AG09309 (cell line): ENCODE measurements around the gene PEX6.
"Not testable (repeated sequence)": the region's sequence is repeated elsewhere in the genome, so short reads cannot be mapped to it uniquely, and the experiment has no call there.

Experiments used
- DNase-seq: peaks from one replicate; pipeline ENCODE4 v3.0.0-alpha.2; 2010; ENCODE audit warnings: low read depth
- H3K4me3 ChIP-seq: 2 replicates; pipeline ENCODE4 v1.5.1; 2011; ENCODE audit warnings: mild to moderate bottlenecking, low read depth, low read length, moderate library complexity; ENCODE audit not compliant: control insufficient read depth
- TF ChIP-seq, protein P1 (sequence below): IDR thresholded peaks from 2 replicates; pipeline ENCODE4 v1.5.1; 2011; ENCODE audit warnings: mild to moderate bottlenecking, low read depth, low read length, inconsistent platforms; ENCODE audit not compliant: insufficient read depth, control insufficient read depth; ENCODE audit errors: missing control alignments

Gene PEX6

DNA sequence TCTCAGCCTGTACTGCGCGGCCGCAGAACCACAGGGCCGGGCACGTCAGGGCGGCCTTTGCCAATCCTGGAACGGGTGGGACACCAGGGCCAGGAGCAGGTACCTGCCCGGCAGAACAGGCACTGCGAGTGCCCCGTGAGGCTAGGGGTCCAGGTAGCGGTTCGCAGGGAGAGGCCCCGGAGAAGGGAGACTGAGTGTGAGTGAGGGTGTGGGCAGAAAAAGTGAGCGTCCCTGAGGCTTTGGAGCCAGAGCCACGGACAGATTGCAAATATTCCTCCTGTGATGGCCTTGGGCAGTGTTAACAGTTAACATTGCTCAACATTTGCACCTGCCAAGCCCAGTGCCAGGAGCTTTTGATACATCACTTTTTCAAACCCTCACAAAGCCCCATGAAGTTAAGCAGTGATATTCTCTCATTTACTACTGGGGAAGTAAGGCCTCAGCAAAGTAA lies 17.9 kb downstream of the PEX6 start:
- TF ChIP-seq, protein P1, sequence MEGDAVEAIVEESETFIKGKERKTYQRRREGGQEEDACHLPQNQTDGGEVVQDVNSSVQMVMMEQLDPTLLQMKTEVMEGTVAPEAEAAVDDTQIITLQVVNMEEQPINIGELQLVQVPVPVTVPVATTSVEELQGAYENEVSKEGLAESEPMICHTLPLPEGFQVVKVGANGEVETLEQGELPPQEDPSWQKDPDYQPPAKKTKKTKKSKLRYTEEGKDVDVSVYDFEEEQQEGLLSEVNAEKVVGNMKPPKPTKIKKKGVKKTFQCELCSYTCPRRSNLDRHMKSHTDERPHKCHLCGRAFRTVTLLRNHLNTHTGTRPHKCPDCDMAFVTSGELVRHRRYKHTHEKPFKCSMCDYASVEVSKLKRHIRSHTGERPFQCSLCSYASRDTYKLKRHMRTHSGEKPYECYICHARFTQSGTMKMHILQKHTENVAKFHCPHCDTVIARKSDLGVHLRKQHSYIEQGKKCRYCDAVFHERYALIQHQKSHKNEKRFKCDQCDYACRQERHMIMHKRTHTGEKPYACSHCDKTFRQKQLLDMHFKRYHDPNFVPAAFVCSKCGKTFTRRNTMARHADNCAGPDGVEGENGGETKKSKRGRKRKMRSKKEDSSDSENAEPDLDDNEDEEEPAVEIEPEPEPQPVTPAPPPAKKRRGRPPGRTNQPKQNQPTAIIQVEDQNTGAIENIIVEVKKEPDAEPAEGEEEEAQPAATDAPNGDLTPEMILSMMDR, result no peak
- DNase-seq, result no peak
- H3K4me3 ChIP-seq, result peak overlapping the region; percentile 41

- TF ChIP-seq, protein P1, result no peak
- H3K4me3 ChIP-seq, result peak within 1 kb of the TSS; percentile 41
- DNase-seq, result no peak
Observed at GRCh38 chr6:42960243-42961019, 18.6 kb downstream of the PEX6 start, which contains the start of gene GNMT. TSS of gene GNMT (plus strand) at chr6:42960754. CDS start at chr6:42960768, 14 bp downstream.

- TF ChIP-seq, protein P1, result no peak
- no peak for DNase-seq
- H3K4me3 ChIP-seq, result peak overlapping the region; percentile 41
Observed at GRCh38 chr6:42959917-42960242, 19.1 kb downstream of the PEX6 start.

- DNase-seq, result no peak
- no peak overlapping the region for H3K4me3 ChIP-seq
- TF ChIP-seq, protein P1, result no peak
Observed at GRCh38 chr6:42958125-42958524, 20.9 kb downstream of the PEX6 start.

- not testable (repeated sequence) for DNase-seq, H3K4me3 ChIP-seq
Observed at GRCh38 chr6:42954405-42954804, 24.6 kb downstream of the PEX6 start.

DNA sequence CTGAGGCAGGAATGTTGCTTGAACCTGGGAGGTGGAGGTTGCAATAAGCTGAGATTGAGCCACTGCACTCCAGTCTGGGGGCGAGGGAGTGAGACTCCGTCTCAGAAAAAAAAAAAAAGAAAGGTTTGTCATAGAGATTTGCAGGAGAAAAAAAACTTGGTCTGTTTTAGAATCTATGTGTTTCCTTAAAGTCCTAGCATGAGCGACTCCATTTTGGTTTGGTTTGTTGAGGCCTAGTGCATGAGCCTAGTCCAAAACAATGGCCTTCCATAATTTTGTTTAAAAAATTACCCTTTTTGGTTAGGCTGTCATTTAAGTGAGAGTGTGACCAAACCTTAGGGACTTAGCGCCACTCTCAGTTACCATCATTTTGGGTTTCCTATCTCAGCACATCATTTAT lies 26.6 kb downstream of the PEX6 start:
- DNase-seq, result no peak
- TF ChIP-seq, protein P1, result no peak
- H3K4me3 ChIP-seq, result no peak overlapping the region

DNA sequence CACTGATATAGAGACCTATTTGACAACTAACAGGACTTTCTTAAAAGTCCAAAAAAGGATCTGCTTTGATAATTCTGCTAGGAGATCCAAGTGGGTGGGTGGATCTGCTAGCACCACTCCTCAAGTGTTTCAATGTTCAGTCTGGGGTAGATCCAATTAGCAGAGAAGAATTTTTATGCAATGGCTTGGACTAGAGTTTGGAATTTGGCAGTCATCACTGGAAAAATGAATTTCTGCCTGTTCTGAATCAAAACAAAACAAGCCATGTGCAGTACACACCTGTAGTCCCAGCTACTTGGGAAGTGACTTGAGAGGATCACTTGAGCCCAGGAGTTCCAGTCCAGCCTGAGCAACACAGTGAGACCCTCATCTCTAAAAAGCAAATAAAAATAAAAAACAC lies 31.0 kb downstream of the PEX6 start:
- TF ChIP-seq, protein P1, result no peak
- H3K4me3 ChIP-seq, result no peak overlapping the region
- DNase-seq, result no peak
